ENCODE measurements around the gene CCNA1.

DNA sequence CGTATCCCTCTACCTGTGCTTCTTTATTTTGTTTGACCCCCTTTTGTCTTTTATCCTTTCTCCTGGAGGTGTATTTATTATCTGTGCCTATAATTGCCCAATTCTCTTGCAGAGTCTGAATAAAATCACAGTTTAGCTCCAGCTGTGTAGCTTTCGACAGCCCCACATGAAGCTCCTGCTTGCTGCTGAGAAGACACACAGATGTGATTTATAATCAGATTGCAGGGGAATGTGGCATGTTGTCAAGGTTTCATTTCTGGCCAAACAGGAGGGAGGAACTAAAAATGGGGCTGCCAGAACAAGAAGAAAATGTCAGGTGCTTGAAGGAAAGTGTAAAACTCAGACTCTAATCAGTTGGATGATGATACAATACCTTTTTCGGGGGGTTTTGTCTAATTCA lies 22.7 kb downstream of the CCNA1 start:
- no peak for TF ChIP-seq POLR2A (IDR thresholded peaks at IDR 0.05)
- TF ChIP-seq CTCF (IDR thresholded peaks at IDR 0.05), result no peak
